T1000 (cell line): ENCODE data around the gene CEP250.
"Not testable (repeated sequence)": the region's sequence is repeated elsewhere in the genome, so short reads cannot be mapped to it uniquely, and the experiment has no call there.

ENCODE experiments used
- DNase-seq: peaks from one replicate; lab custom pipeline; 2025; ENCODE audit warnings: mixed read lengths; lab: John Stamatoyannopoulos, UW

The CEP250 gene

GRCh38 chr20:35454881-35455609, at the start of gene CEP250:
Gene CEP250 (plus strand): TSS chr20:35455598. CDS start chr20:35462368, 6,770 bp downstream.
- peak; percentile 96 for DNase-seq

- no peak for DNase-seq
These were observed 49.6 kb upstream of the CEP250 start for GRCh38 chr20:35405775-35406174.

GRCh38 chr20:35408270-35408669, 47.1 kb upstream of the CEP250 start:
- no peak for DNase-seq

- DNase-seq = no peak
These were observed 45.9 kb upstream of the CEP250 start for GRCh38 chr20:35409542-35409941.

GRCh38 chr20:35410613-35411012, 44.8 kb upstream of the CEP250 start:
- no peak for DNase-seq

GRCh38 chr20:35421322-35421721, 34.1 kb upstream of the CEP250 start:
- no peak for DNase-seq

- no peak for DNase-seq
These were observed 23.6 kb upstream of the CEP250 start for GRCh38 chr20:35431621-35432429.

GRCh38 chr20:35432430-35432735, 23.0 kb upstream of the CEP250 start:
- DNase-seq = no peak

- DNase-seq = no peak
These were observed 22.1 kb upstream of the CEP250 start for GRCh38 chr20:35433337-35433736.

- DNase-seq = no peak
These were observed 21.1 kb upstream of the CEP250 start for GRCh38 chr20:35434085-35435005.

- no peak for DNase-seq
These were observed 19.2 kb upstream of the CEP250 start for GRCh38 chr20:35436177-35436573.

- DNase-seq = no peak
These were observed 17.8 kb upstream of the CEP250 start for GRCh38 chr20:35437599-35437998.

- peak; percentile 52 for DNase-seq
These were observed 12.4 kb upstream of the CEP250 start for GRCh38 chr20:35443003-35443402.

- DNase-seq = no peak
These were observed 11.2 kb upstream of the CEP250 start for GRCh38 chr20:35444226-35444625.

GRCh38 chr20:35446356-35447078, 8.9 kb upstream of the CEP250 start:
- no peak for DNase-seq

- peak; percentile 74 for DNase-seq
These were observed 8.2 kb upstream of the CEP250 start for GRCh38 chr20:35447082-35447789.

- DNase-seq = no peak
These were observed 6.5 kb upstream of the CEP250 start for GRCh38 chr20:35448788-35449373.

GRCh38 chr20:35449855-35450254, 5.5 kb upstream of the CEP250 start:
- DNase-seq = not testable (repeated sequence)

GRCh38 chr20:35451295-35451694, 4.1 kb upstream of the CEP250 start:
- no peak for DNase-seq

GRCh38 chr20:35453647-35454046, 1.8 kb upstream of the CEP250 start:
- no peak for DNase-seq

- DNase-seq = not testable (repeated sequence)
These were observed 1.3 kb downstream of the CEP250 start for GRCh38 chr20:35456700-35457099.
